HepG2 (cell line): Measurements from ENCODE around the gene PPP4R3A. TPM values are rescaled to one million over a fixed set of nuclear protein-coding genes. Genes with fewer than 3 reads are reported as not detected.

Source experiments
- ARID4A ChIP-seq: sonication (generic); formaldehyde crosslinking; IDR thresholded peaks from 2 replicates; pipeline ENCODE4 v1.5.0; 2020; ENCODE audit warnings: mild to moderate bottlenecking, missing genetic modification reagents, borderline replicate concordance
- GRHL1 ChIP-seq: sonication (generic); formaldehyde crosslinking; conservative IDR thresholded peaks from 2 replicates; pipeline ENCODE4 v1.8.0; 2022; ENCODE audit warnings: missing genetic modification reagents
- HIC2 ChIP-seq: sonication (generic); formaldehyde crosslinking; IDR thresholded peaks from 2 replicates; pipeline ENCODE4 v1.9.0; 2022; ENCODE audit warnings: low read depth, missing genetic modification reagents
- HOXA9 ChIP-seq: sonication (generic); formaldehyde crosslinking; IDR thresholded peaks from 2 replicates; pipeline ENCODE4 v1.8.1; 2022; ENCODE audit warnings: missing genetic modification reagents, mild to moderate bottlenecking, moderate library complexity, borderline replicate concordance
- MIXL1 ChIP-seq: IDR thresholded peaks from 2 replicates; pipeline ENCODE4 v1.6.1; 2016
- PHF21A ChIP-seq: sonication (generic); formaldehyde crosslinking; IDR thresholded peaks from 2 replicates; pipeline ENCODE4 v1.5.0; 2020; ENCODE audit warnings: mild to moderate bottlenecking, missing genetic modification reagents
- SAFB2 ChIP-seq: sonication (generic); formaldehyde crosslinking; IDR thresholded peaks from 2 replicates; pipeline ENCODE4 v1.5.1; 2020; ENCODE audit warnings: missing genetic modification reagents, low read depth, mild to moderate bottlenecking, borderline replicate concordance
- SP140L ChIP-seq: sonication (generic); formaldehyde crosslinking; IDR thresholded peaks from 2 replicates; pipeline ENCODE4 v1.4.0; 2020; ENCODE audit warnings: missing genetic modification reagents, borderline replicate concordance
- TCF7L2 ChIP-seq: IDR thresholded peaks from 2 replicates; pipeline ENCODE4 v1.6.1; 2011; ENCODE audit warnings: mild to moderate bottlenecking, low read depth, low read length, moderate library complexity
- TERF1 ChIP-seq: sonication (generic); formaldehyde crosslinking; IDR thresholded peaks from 2 replicates; pipeline ENCODE4 v1.8.0; 2022; ENCODE audit warnings: mild to moderate bottlenecking, missing genetic modification reagents, moderate library complexity
- THAP8 ChIP-seq: sonication (generic); formaldehyde crosslinking; IDR thresholded peaks from 2 replicates; pipeline ENCODE4 v1.5.1; 2020; ENCODE audit warnings: missing genetic modification reagents, mild to moderate bottlenecking, borderline replicate concordance
- YY1 ChIP-seq: IDR thresholded peaks from 2 replicates; pipeline ENCODE4 v1.6.1; 2011; ENCODE audit warnings: low read length, low read depth, moderate library complexity, mild to moderate bottlenecking; ENCODE audit not compliant: insufficient read depth, insufficient replicate concordance
- ZBTB38 ChIP-seq: sonication (generic); formaldehyde crosslinking; IDR thresholded peaks from 2 replicates; pipeline ENCODE4 v1.5.1; 2020; ENCODE audit warnings: mild to moderate bottlenecking, missing genetic modification reagents
- ZNF431 ChIP-seq: sonication (generic); formaldehyde crosslinking; IDR thresholded peaks from 2 replicates; pipeline ENCODE4 v1.9.0; 2022; ENCODE audit warnings: missing genetic modification reagents, low read depth, mild to moderate bottlenecking, borderline replicate concordance
- ZNF432 ChIP-seq: sonication (generic); formaldehyde crosslinking; IDR thresholded peaks from 2 replicates; pipeline ENCODE4 v1.5.0; 2020; ENCODE audit warnings: missing genetic modification reagents, mild to moderate bottlenecking, borderline replicate concordance
- ZNF703 ChIP-seq: sonication (generic); formaldehyde crosslinking; IDR thresholded peaks from 2 replicates; pipeline ENCODE4 v1.5.1; 2020; ENCODE audit warnings: missing genetic modification reagents, mild to moderate bottlenecking, moderate library complexity, borderline replicate concordance
- ZNF777 ChIP-seq: sonication (generic); formaldehyde crosslinking; IDR thresholded peaks from 2 replicates; pipeline ENCODE4 v1.4.0; 2020; ENCODE audit warnings: missing genetic modification reagents
- ZNF839 ChIP-seq: sonication (generic); formaldehyde crosslinking; IDR thresholded peaks from 2 replicates; pipeline ENCODE4 v1.4.0; 2020; ENCODE audit warnings: missing genetic modification reagents, mild to moderate bottlenecking, borderline replicate concordance
- polyA plus RNA-seq, 8 experiments: library from polyadenylated mRNA; depleted of rRNA in 3 of 8; stranded (reverse) in 7 of 8; unstranded in 1 of 8; fragments of >200 nt; fragmentation: Illumina TruSeq in 4 of 8; extraction: Trizol in 4 of 8; gene quantifications; 2 replicates each; pipeline versions ENCODE4 v1.2.1 to v1.2.3, GENCODE V29; 2011 to 2016; ENCODE audit warnings: low read depth in 4 of 8, missing spikeins in 1 of 8, mixed read lengths in 1 of 8; ENCODE audit not compliant: insufficient read depth in 1 of 8
- total RNA-seq, 5 experiments: library from RNA; depleted of rRNA; stranded (reverse); fragments of >200 nt; fragmentation: Illumina TruSeq; extraction: Trizol; gene quantifications; 2 replicates each; pipeline ENCODE4 v1.2.3, GENCODE V29; 2016; ENCODE audit warnings: low read depth in 1 of 5

The PPP4R3A gene
- total and polyA plus RNA-seq, 2 of the 13 experiments (the other 11 are each of a cell fraction or from before 2014, with no cell fraction given), result 22.5 to 57.4 TPM

- TF ChIP-seq ZBTB38 (CRISPR knock-in tag) (no peak), TERF1 (CRISPR knock-in tag) (no peak), ZNF703 (no peak), HIC2 (no peak), SAFB2 (0 out of 2 replicates have a peak, but pooled peaks have one; percentile 5), MIXL1 (CRISPR knock-in tag) (no peak), HOXA9 (CRISPR knock-in tag) (no peak), THAP8 (CRISPR knock-in tag) (no peak), ARID4A (CRISPR knock-in tag) (peak; percentile 33; the same call in 1 of the 2 replicates), YY1 (no peak), ZNF839 (CRISPR knock-in tag) (no peak), ZNF431 (CRISPR knock-in tag) (no peak), TCF7L2 (no peak), GRHL1 (no peak), PHF21A (CRISPR knock-in tag) (0 out of 2 replicates have a peak, but pooled peaks have one; percentile 9), ZNF777 (CRISPR knock-in tag) (peak; percentile 83), ZNF432 (CRISPR knock-in tag) (no peak), SP140L (CRISPR knock-in tag) (no peak)
Observed at GRCh38 chr14:91417120-91417982, 92.8 kb downstream of the PPP4R3A start, which contains the start of gene CCDC88C (continued).
